ENCODE results near the gene C2orf68.
"Not testable (repeated sequence)": the region's sequence is repeated elsewhere in the genome, so short reads cannot be mapped to it uniquely, and the experiment has no call there.

- not testable (repeated sequence) for TF ChIP-seq CTCF, POLR2AphosphoS5, POLR2A, EP300 (IDR thresholded peaks at IDR 0.05)
Observed at GRCh38 chr2:85614757-85615156, 2.9 kb upstream of the C2orf68 start.

All from gastroesophageal sphincter (tissue), 3 donors.